GM12878 (cell line): Measurements from ENCODE around the gene SETMAR. TPM values are rescaled to one million over a fixed set of nuclear protein-coding genes. Genes with fewer than 3 reads are reported as not detected.

Experiments used
- ATAC-seq: fragments of 200-7000 bp; cut with Tn5 transposase; 3 replicates; pipeline ENCODE4 v1.9.1; 2020; ENCODE audit warnings: mild to moderate bottlenecking, moderate library complexity
- BruUV-seq: library from RNA; stranded (reverse); fragments of 400-500 nt; replicated peaks from 2 replicates; lab custom pipeline; 2021; lab: Mats Ljungman, UMichigan
- CTCF ChIA-PET: fragments of 300-600 bp; sonication (Branson Sonifier 250); formaldehyde crosslinking; extraction: SDS; loops from one replicate; lab custom pipeline; 2021; ENCODE audit warnings: inconsistent platforms; lab: Yijun Ruan, JAX
- POLR2A ChIA-PET: fragments of 350-600 bp; formaldehyde crosslinking; extraction: SDS; loops from one replicate; lab custom pipeline; 2021; ENCODE audit warnings: inconsistent platforms; lab: Charles Lee
- RAD21 ChIA-PET: fragments of 300-600 bp; sonication (Branson Sonifier 250); formaldehyde crosslinking; loops from one replicate; lab custom pipeline; 2023; ENCODE audit warnings: antibody characterized with exemption; ENCODE audit not compliant: unreplicated experiment; lab: Charles Lee
- SMC1A ChIA-PET: fragments of 300-600 bp; sonication (Branson Sonifier 250); formaldehyde crosslinking; loops from one replicate; lab custom pipeline; 2023; ENCODE audit not compliant: unreplicated experiment, uncharacterized antibody; lab: Charles Lee
- DNase-seq: peaks from one replicate; pipeline ENCODE4 v3.0.0-alpha.2; 2011; ENCODE audit warnings: low read depth, low spot score
- FAIRE-seq: peaks from 3 replicates; lab custom pipeline; 2011; peaks lifted over from hg19 to GRCh38; lab: Jason Lieb, UNC
- H2AFZ ChIP-seq: 2 replicates; pipeline ENCODE4 v1.6.0; 2011; ENCODE audit warnings: low read depth, low read length, control low read depth; ENCODE audit not compliant: control insufficient read depth
- H3K27ac ChIP-seq: 2 replicates; pipeline ENCODE4 v1.5.1; 2011; ENCODE audit warnings: control low read depth; ENCODE audit not compliant: control insufficient read depth, insufficient read depth
- H3K27me3 ChIP-seq, 2 experiments: replicated peaks in 1 of 2; 2 replicates each; pipeline versions ENCODE4 v1.6.0 to v1.6.1; 2011; ENCODE audit warnings: low read length in 1 of 2; ENCODE audit not compliant: control insufficient read depth in 2 of 2, insufficient read depth in 2 of 2
- H3K36me3 ChIP-seq, 2 experiments: 2 replicates each; pipeline ENCODE4 v1.5.1; 2011; ENCODE audit warnings: low read length in 1 of 2; ENCODE audit not compliant: control insufficient read depth in 2 of 2, insufficient read depth in 2 of 2
- H3K4me1 ChIP-seq: 2 replicates; pipeline ENCODE4 v1.6.1; 2011; ENCODE audit warnings: mild to moderate bottlenecking, low read length, moderate library complexity, mixed read lengths; ENCODE audit not compliant: control insufficient read depth, insufficient read depth
- H3K4me2 ChIP-seq: 2 replicates; pipeline ENCODE4 v1.6.0; 2011; ENCODE audit warnings: control low read depth; ENCODE audit not compliant: control insufficient read depth, insufficient read depth
- H3K4me3 ChIP-seq: fragments of 200-600 bp; sonication (generic); 2 replicates; pipeline ENCODE4 v1.5.1; 2016
- H3K79me2 ChIP-seq: 2 replicates; pipeline ENCODE4 v1.6.0; 2011; ENCODE audit warnings: low read length; ENCODE audit not compliant: control insufficient read depth, insufficient read depth
- H3K9ac ChIP-seq: 2 replicates; pipeline ENCODE4 v1.8.0; 2011; ENCODE audit warnings: low read length, control low read depth, mixed read lengths; ENCODE audit not compliant: control insufficient read depth, insufficient read depth
- H3K9me3 ChIP-seq: replicated peaks from 3 replicates; pipeline ENCODE4 v1.5.1; 2011; ENCODE audit warnings: mild to moderate bottlenecking, low read length; ENCODE audit not compliant: control insufficient read depth, insufficient read depth
- H4K20me1 ChIP-seq: 2 replicates; pipeline ENCODE4 v1.6.0; 2011; ENCODE audit not compliant: control insufficient read depth, insufficient read depth
- ATF2 ChIP-seq: IDR thresholded peaks from 2 replicates; pipeline ENCODE4 v1.6.1; 2012; ENCODE audit warnings: low read length, inconsistent platforms
- ATF3 ChIP-seq: IDR thresholded peaks from 2 replicates; pipeline ENCODE4 v1.6.1; 2011; ENCODE audit warnings: low read depth, mild to moderate bottlenecking, low read length, moderate library complexity, borderline replicate concordance; ENCODE audit errors: extremely low read depth
- CHD4 ChIP-seq: fragments of 200-600 bp; sonication (generic); IDR thresholded peaks from 2 replicates; pipeline ENCODE4 v1.6.1; 2016; ENCODE audit warnings: mild to moderate bottlenecking
- EED ChIP-seq: sonication (generic); IDR thresholded peaks from 2 replicates; pipeline ENCODE4 v1.6.1; 2016; ENCODE audit warnings: antibody characterized with exemption, low read depth
- ESRRA ChIP-seq: IDR thresholded peaks from 2 replicates; pipeline ENCODE4 v1.6.1; 2012; ENCODE audit warnings: mild to moderate bottlenecking, low read length, improper control_type of control experiment
- KLF5 ChIP-seq: fragments of 450-650 bp; IDR thresholded peaks from 2 replicates; pipeline ENCODE4 v1.6.1; 2014; ENCODE audit warnings: mild to moderate bottlenecking; ENCODE audit not compliant: partially characterized antibody
- MTA3 ChIP-seq: IDR thresholded peaks from 2 replicates; pipeline ENCODE4 v1.6.1; 2012; ENCODE audit warnings: low read length, inconsistent platforms, borderline replicate concordance
- NFYB ChIP-seq: IDR thresholded peaks from 2 replicates; pipeline ENCODE4 v1.6.1; 2011; ENCODE audit warnings: low read depth, mild to moderate bottlenecking, low read length, improper control_type of control experiment, moderate library complexity; ENCODE audit not compliant: insufficient read depth
- RCOR1 ChIP-seq: conservative IDR thresholded peaks from 2 replicates; pipeline ENCODE4 v1.6.1; 2012; ENCODE audit warnings: low read depth, low read length, improper control_type of control experiment
- SKIL ChIP-seq: fragments of 450-650 bp; IDR thresholded peaks from 2 replicates; pipeline ENCODE4 v1.6.1; 2017; ENCODE audit warnings: mild to moderate bottlenecking, low read depth, inconsistent platforms; ENCODE audit not compliant: poor library complexity, severe bottlenecking
- STAT1 ChIP-seq: fragments of 450-650 bp; conservative IDR thresholded peaks from 2 replicates; pipeline ENCODE4 v1.6.1; 2014; ENCODE audit warnings: antibody characterized with exemption, mild to moderate bottlenecking
- TAF1 ChIP-seq: IDR thresholded peaks from 2 replicates; pipeline ENCODE4 v1.6.1; 2011; ENCODE audit warnings: mild to moderate bottlenecking, low read depth, low read length, borderline replicate concordance
- TARDBP ChIP-seq: IDR thresholded peaks from 2 replicates; pipeline ENCODE4 v1.6.1; 2016; ENCODE audit warnings: borderline replicate concordance
- TCF3 ChIP-seq: IDR thresholded peaks from 2 replicates; pipeline ENCODE4 v1.6.1; 2012; ENCODE audit warnings: low read depth, mild to moderate bottlenecking, low read length, borderline replicate concordance; ENCODE audit not compliant: insufficient read depth
- YBX1 ChIP-seq: fragments of 450-650 bp; IDR thresholded peaks from 2 replicates; pipeline ENCODE4 v1.6.1; 2016; ENCODE audit warnings: antibody characterized with exemption
- ZBTB11 ChIP-seq: fragments of 450-650 bp; formaldehyde crosslinking; IDR thresholded peaks from 2 replicates; pipeline ENCODE4 v1.5.0; 2022; ENCODE audit warnings: mild to moderate bottlenecking, missing genetic modification characterization
- WGBS: methylation state at CpG from one replicate; pipeline ENCODE4 v1.1.6; 2016; ENCODE audit warnings: low lambda C conversion rate; ENCODE audit not compliant: insufficient replicate concordance, insufficient coverage; ENCODE audit errors: missing lambda C conversion rate; 5-methylcytosine and 5-hydroxymethylcytosine counted together
- in situ Hi-C: fragments of 300-500 bp; cut with MboI; formaldehyde crosslinking; loops from 9 replicates; pipeline ENCODE4 v1.14.3; 2018; ENCODE audit warnings: mixed read lengths
- intact Hi-C: fragments of 100-400 bp; cut with micrococcal nuclease; formaldehyde crosslinking; loops from one replicate; pipeline ENCODE4 v1.14.2; 2022; ENCODE audit not compliant: unreplicated experiment
- polyA plus RNA-seq, 11 experiments: library from polyadenylated mRNA; depleted of rRNA in 4 of 11; unstranded in 6 of 11; stranded (reverse) in 5 of 11; fragments of >200 nt; fragmentation: Nextera tagmentation in 4 of 11; fragmentation: Illumina TruSeq in 1 of 11; extraction: Ambion mirVana in 4 of 11; extraction: Trizol in 1 of 11; gene quantifications; 1 replicate in 1 of 11; 2 replicates in 10 of 11; pipeline versions ENCODE4 v1.2.1 to v1.2.3, GENCODE V29; 2011 to 2016; ENCODE audit warnings: inconsistent platforms in 2 of 11, missing spikeins in 2 of 11, low read depth in 1 of 11
- total RNA-seq, 4 experiments: library from RNA; depleted of rRNA in 3 of 4; stranded (reverse); fragments of >200 nt in 3 of 4; fragmentation: Illumina TruSeq in 1 of 4; extraction: Trizol in 1 of 4; gene quantifications; 2 replicates each; pipeline versions ENCODE4 v1.2.1 to v1.2.3, GENCODE V29; 2013 to 2021

Gene SETMAR
- total and polyA plus RNA-seq, 10 of the 15 experiments (the other 5 are each of a cell fraction or from before 2014, with no cell fraction given): 7.1 to 25.1 (median 20.3) TPM

- no peak for TF ChIP-seq TARDBP
- TF ChIP-seq KLF5: no peak
- TF ChIP-seq EED: no peak
- TF ChIP-seq CHD4: no peak
- no peak for TF ChIP-seq ZBTB11
These were observed 21.2 kb upstream of the SETMAR start (continued) for GRCh38 chr3:4281991-4282390.

- CTCF ChIA-PET: interaction anchor here (1.4 kb wide), 2 partner anchors 286 to 1088 kb away, joined by 3 to 4 read pairs; no protein-coding TSS in a partner anchor
- no peak overlapping the region for H3K27ac ChIP-seq
- FAIRE-seq (no peak), DNase-seq (no peak), ATAC-seq (no peak)
- no peak overlapping the region for H2AFZ ChIP-seq
- no peak overlapping the region for H3K4me3 ChIP-seq
- peaks cover 0 to 2% of the 10 kb centered on the region in 2 experiments; a peak in 2 of 4 replicates for H3K27me3 ChIP-seq
- intact Hi-C loops: no loop called here
- SMC1A ChIA-PET: interaction anchor here (0.6 to 1.1 kb wide), 4 partner anchors 10 to 1085 kb away, joined by 3 to 4 read pairs (median 3); no protein-coding TSS in a partner anchor
- no peak overlapping the region for H3K9ac ChIP-seq
- in situ Hi-C loops: no loop called here
- RAD21 ChIA-PET: interaction anchor here (1.4 kb wide), 1 partner anchor 1085 kb away, joined by 6 read pairs; no protein-coding TSS in a partner anchor
- H3K4me2 ChIP-seq: no peak overlapping the region
- POLR2A ChIA-PET: interaction anchor here (0.5 kb wide), 1 partner anchor 16 kb away, joined by 4 read pairs; no protein-coding TSS in a partner anchor
- no peaks in the 10 kb centered on the region for H3K36me3 ChIP-seq
- H3K4me1 ChIP-seq: no peaks in the 10 kb centered on the region
- H3K79me2 ChIP-seq: no peaks in the 10 kb centered on the region
- H3K9me3 ChIP-seq: no peaks in the 10 kb centered on the region
- WGBS: 18% methylated on average over 4 of the region's 4 CpGs
- no TSS peak for BruUV-seq
- H4K20me1 ChIP-seq: no peaks in the 10 kb centered on the region
- TF ChIP-seq NFYB (no peak), RCOR1 (no peak), MTA3 (no peak), ATF2 (no peak), ESRRA (no peak), TAF1 (no peak), YBX1 (no peak), TCF3 (no peak), STAT1 (no peak), ATF3 (no peak), SKIL (no peak)
These were observed 18.3 kb upstream of the SETMAR start for GRCh38 chr3:4284865-4285264.
